ENCODE measurements around the gene MCRIP1. TPM values are rescaled to one million over a fixed set of nuclear protein-coding genes. Genes with fewer than 3 reads are reported as not detected.

Gene MCRIP1
- total and polyA plus RNA-seq, 2 donors (not counting 1 experiment from before 2014, with no cell fraction given), result 69.7 to 84.0 TPM

GRCh38 chr17:81821147-81821546, 11.9 kb downstream of the MCRIP1 start:
- CTCF ChIA-PET, result no interaction called here
- Histone ChIP-seq H3K36me3 (replicated peaks in 1 of 2; ENCODE audit: control extremely low read depth in 1 of 2, control insufficient read depth in 1 of 2, extremely low read depth in 1 of 2, insufficient read depth in 2 of 2, low read length in 1 of 2) (peaks cover 0 to 12% of the 10 kb centered on the region in 2 experiments), H3K4me3 (ENCODE audit: control extremely low read depth in 1 of 5, extremely low read depth in 1 of 5, insufficient read depth in 1 of 5, low read depth in 2 of 5, low read length in 4 of 5) (no peak overlapping the region), H3K9me3 (ENCODE audit: control extremely low read depth in 1 of 3, control insufficient read depth in 2 of 3, insufficient read depth in 1 of 3, low read length in 2 of 3) (no peaks in the 10 kb centered on the region), H3K27ac (ENCODE audit: low read length in 2 of 2) (no peak overlapping the region), H2AFZ (ENCODE audit: insufficient read depth, low read depth, low read length, poor library complexity, severe bottlenecking) (no peak overlapping the region), H3K79me2 (ENCODE audit: control insufficient read depth, insufficient read depth, low read length) (peaks cover 8% of the 10 kb centered on the region), H3K9ac (ENCODE audit: low read length) (no peak overlapping the region), H4K20me1 (ENCODE audit: control insufficient read depth, insufficient read depth, low read length, poor library complexity, severe bottlenecking) (peaks cover 25% of the 10 kb centered on the region), H3K4me2 (replicated peaks; ENCODE audit: low read depth, low read length, poor library complexity, severe bottlenecking) (no peak overlapping the region), H3K4me1 (ENCODE audit: control insufficient read depth in 2 of 2, insufficient read depth in 2 of 2, low read length in 2 of 2) (no peaks in the 10 kb centered on the region), H3K27me3 (replicated peaks in 1 of 4; ENCODE audit: control extremely low read depth in 1 of 4, control insufficient read depth in 3 of 4, insufficient read depth in 4 of 4, low read length in 3 of 4) (no peaks in the 10 kb centered on the region)
- POLR2A ChIA-PET, result no interaction called here
- Mint-ChIP-seq H3K4me1 (peaks cover 3% of the 10 kb centered on the region), H3K9me3 (ENCODE audit: insufficient read depth) (no peaks in the 10 kb centered on the region), H3K4me3 (no peak overlapping the region), H3K27me3 (peaks cover 11% of the 10 kb centered on the region), H3K27ac (no peak overlapping the region)
- 92% methylated on average over 8 of the region's 8 CpGs for WGBS (ENCODE audit: insufficient coverage)
- intact Hi-C loops (cut with micrococcal nuclease), result no loop called here
- TF ChIP-seq, protein P1, sequence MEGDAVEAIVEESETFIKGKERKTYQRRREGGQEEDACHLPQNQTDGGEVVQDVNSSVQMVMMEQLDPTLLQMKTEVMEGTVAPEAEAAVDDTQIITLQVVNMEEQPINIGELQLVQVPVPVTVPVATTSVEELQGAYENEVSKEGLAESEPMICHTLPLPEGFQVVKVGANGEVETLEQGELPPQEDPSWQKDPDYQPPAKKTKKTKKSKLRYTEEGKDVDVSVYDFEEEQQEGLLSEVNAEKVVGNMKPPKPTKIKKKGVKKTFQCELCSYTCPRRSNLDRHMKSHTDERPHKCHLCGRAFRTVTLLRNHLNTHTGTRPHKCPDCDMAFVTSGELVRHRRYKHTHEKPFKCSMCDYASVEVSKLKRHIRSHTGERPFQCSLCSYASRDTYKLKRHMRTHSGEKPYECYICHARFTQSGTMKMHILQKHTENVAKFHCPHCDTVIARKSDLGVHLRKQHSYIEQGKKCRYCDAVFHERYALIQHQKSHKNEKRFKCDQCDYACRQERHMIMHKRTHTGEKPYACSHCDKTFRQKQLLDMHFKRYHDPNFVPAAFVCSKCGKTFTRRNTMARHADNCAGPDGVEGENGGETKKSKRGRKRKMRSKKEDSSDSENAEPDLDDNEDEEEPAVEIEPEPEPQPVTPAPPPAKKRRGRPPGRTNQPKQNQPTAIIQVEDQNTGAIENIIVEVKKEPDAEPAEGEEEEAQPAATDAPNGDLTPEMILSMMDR (IDR thresholded peaks at IDR 0.05), result no peak
- TF ChIP-seq EZH2 (IDR thresholded peaks at IDR 0.05; ENCODE audit: borderline replicate concordance, insufficient read depth, low read depth, low read length, poor library complexity, severe bottlenecking), result no peak
- ATAC-seq (ENCODE audit: low read depth) (no peak), DNase-seq (no peak)

DNA sequence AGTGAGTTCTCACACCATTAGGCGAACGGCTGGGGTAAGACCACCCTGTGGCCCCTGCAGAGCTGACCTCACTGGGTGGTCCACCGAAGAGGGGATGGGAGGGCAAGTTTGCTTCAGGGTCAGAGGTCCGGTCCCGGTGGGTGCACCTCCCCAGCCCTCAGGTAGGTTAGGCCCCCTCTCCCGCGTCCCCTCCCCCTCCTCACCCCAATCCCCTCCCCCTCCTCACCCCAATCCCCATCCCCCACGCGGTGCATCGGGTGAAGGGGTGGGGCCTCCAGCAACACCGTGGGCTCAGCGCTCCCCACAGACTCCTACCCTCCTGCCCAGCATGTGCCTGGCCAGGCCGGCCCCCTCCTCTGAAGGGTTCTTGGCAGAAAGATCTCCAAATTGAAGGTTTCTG, 13.4 kb downstream of the MCRIP1 start:
- H3K9me3 ChIP-seq (ENCODE audit: control extremely low read depth in 1 of 3, control insufficient read depth in 2 of 3, insufficient read depth in 1 of 3, low read length in 2 of 3), result no peaks in the 10 kb centered on the region
- H3K4me1 ChIP-seq (ENCODE audit: control insufficient read depth in 2 of 2, insufficient read depth in 2 of 2, low read length in 2 of 2), result no peaks in the 10 kb centered on the region
- H3K27me3 ChIP-seq (replicated peaks in 1 of 4; ENCODE audit: control extremely low read depth in 1 of 4, control insufficient read depth in 3 of 4, insufficient read depth in 4 of 4, low read length in 3 of 4), result no peaks in the 10 kb centered on the region
- H3K27ac ChIP-seq (ENCODE audit: low read length in 2 of 2), result no peak overlapping the region
- WGBS (ENCODE audit: insufficient coverage), result 50% methylated on average over 1 of the region's 13 CpGs
- no peak overlapping the region for H3K9ac ChIP-seq (ENCODE audit: low read length)
- no peak for ATAC-seq (ENCODE audit: low read depth)
- H3K4me2 ChIP-seq (replicated peaks; ENCODE audit: low read depth, low read length, poor library complexity, severe bottlenecking), result no peak overlapping the region
- CTCF ChIA-PET, result no interaction called here
- H3K4me3 ChIP-seq (ENCODE audit: control extremely low read depth in 1 of 5, extremely low read depth in 1 of 5, insufficient read depth in 1 of 5, low read depth in 2 of 5, low read length in 4 of 5), result no peak overlapping the region
- Mint-ChIP-seq H3K4me3 (no peak overlapping the region), H3K27me3 (peaks cover 13% of the 10 kb centered on the region), H3K4me1 (no peaks in the 10 kb centered on the region), H3K27ac (no peak overlapping the region), H3K9me3 (ENCODE audit: insufficient read depth) (no peaks in the 10 kb centered on the region)
- no peaks in the 10 kb centered on the region for H3K79me2 ChIP-seq (ENCODE audit: control insufficient read depth, insufficient read depth, low read length)
- intact Hi-C loops (cut with micrococcal nuclease), result no loop called here
- no peak overlapping the region for H2AFZ ChIP-seq (ENCODE audit: insufficient read depth, low read depth, low read length, poor library complexity, severe bottlenecking)
- no peak for TF ChIP-seq EZH2 (IDR thresholded peaks at IDR 0.05; ENCODE audit: borderline replicate concordance, insufficient read depth, low read depth, low read length, poor library complexity, severe bottlenecking)
- TF ChIP-seq, protein P1 (IDR thresholded peaks at IDR 0.05), result no peak
- DNase-seq, result no peak
- H3K36me3 ChIP-seq (replicated peaks in 1 of 2; ENCODE audit: control extremely low read depth in 1 of 2, control insufficient read depth in 1 of 2, extremely low read depth in 1 of 2, insufficient read depth in 2 of 2, low read length in 1 of 2), result peaks cover 0 to 11% of the 10 kb centered on the region in 2 experiments
- POLR2A ChIA-PET, result no interaction called here
- peaks cover 11% of the 10 kb centered on the region for H4K20me1 ChIP-seq (ENCODE audit: control insufficient read depth, insufficient read depth, low read length, poor library complexity, severe bottlenecking)

All from B cell (primary cell).